ENCODE results near the gene MYO5B.

- TF ChIP-seq RAD21 (IDR thresholded peaks at IDR 0.05; ENCODE audit: low read length) (no peak), CTCF (IDR thresholded peaks at IDR 0.05) (no peak), FOXM1 (IDR thresholded peaks at IDR 0.05; ENCODE audit: low read depth) (no peak), NRF1 (IDR thresholded peaks at IDR 0.05; ENCODE audit: low read depth, low read length) (no peak)
Observed at GRCh38 chr18:50074404-50074803, 120.5 kb downstream of the MYO5B start.

Data from SK-N-SH (cell line).